ENCODE data around the gene SNX13.

SNX13 gene

DNA sequence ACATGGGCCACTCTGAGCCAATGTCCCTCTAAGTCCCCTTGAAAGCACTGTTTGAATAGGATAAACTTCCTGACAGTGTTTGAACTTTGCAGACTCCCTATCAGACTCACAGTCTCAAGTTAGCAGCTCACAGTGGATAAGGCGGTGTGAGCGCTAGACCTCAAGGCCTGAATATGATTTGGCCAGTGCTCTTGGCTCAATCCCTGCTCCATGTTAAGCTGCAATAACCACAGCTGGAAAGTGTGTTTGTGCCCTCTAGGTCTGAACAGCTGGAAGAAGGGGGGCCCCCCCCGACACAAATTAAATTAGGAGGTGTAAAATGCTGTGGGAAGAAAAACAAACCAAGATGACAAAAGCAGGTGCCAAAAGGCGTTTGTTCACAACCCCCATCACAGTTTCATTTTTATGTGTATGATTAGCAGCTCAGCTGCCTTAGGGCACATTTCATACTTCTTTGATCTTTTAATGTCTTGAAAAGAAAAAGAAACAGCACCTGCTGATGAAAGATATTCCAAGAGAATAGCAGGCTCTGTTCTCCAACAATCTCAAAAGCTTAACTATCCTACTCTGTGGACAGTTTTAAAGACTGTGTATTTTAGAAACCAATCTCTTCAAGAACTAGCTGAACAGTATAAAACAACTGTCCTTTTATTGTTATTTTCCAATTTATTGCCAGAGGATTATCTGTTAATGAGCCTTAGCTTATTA, 167.6 kb downstream of the SNX13 start:
- no peak for DNase-seq

DNA sequence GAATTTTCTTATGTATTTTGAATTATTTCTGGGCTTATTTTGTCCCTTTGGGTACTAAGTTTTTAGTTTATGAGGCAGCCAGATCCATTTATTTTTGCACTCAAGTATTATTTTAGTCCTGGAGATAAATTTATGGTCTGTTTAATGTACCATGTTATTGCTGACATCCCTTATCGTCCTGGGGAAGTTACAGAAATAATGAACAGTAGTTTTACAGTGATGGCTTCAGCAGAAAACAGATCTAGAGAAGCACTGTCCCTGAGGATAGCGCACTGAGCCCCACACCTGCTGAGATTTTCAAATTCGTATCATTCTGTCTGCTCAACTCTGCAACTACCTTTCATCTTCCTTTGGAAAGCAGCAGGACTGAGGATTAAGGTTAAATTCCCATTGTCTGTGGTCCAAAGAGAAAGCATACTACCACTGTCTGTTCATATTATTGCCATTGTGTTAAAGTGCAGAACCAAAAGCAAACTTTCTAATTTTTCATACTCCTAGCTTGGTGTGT, 168.3 kb downstream of the SNX13 start:
- no peak for DNase-seq

DNA sequence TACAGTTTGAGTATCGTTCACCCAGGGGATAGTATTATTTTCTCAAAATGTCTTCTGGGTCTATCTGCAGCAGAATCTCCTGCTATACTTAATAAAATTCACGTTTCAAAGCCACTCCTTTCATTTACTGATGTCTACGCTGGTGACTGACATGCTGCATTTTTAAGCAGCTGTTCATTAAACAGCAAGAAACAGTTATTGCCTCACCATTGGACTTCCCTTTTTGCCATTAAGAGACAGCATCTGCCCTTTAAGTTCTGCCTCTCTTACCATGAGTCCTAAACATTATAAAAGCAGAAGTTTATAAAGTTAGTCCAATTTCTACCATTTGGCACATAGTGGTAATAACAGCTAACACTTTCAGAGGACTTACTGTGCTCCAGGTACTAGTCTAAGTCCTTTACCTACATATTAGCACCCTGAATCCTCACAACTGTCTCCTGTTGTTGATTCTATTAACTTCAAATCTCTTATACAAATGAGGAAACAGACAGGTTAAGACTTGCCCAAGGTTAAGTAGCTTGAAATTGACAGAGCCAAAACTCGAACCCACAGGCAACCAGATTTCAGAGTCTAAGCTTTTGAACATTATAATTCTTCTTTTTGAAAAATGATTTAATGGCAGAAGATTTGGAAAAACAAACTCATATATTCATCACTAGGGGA, 169.5 kb downstream of the SNX13 start:
- no peak for DNase-seq

DNA sequence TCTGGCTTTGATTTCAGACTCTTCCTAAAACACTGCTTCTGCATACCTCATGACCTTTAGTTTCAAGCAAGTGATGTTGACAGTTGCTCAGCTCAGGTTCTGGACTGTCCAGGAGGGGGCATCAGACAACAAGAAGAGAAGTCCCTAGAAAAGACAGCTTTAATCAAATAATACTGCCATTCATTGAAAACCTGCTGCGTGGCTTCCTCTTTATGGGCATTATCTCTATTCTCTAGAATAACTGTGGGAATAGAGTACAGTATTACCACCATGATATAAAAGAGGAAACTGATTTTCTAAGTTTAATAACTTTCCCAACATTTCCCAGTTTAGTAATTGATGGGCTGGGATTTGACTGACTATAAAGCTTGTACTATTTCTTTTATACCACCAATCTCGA, 170.4 kb downstream of the SNX13 start:
- peak; percentile 65 for DNase-seq

DNA sequence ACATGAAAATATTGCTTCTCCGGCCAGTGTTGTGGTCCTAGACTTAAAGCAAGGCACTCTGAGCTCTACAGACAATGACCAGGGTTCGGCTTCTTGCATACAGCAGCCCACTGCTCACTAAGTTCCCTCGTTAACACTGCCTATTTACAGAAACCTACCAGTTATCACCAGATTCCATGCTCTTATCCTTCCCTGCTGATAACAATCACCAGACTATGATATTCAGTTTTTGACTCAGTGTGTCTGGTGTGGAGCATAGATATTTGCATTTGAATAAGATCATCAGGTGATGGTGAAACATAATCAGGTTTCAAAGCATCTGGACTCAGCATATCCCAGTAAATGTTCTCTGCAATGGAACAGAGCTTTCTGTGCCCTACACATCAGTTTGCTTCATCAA, 182.3 kb downstream of the SNX13 start:
- DNase-seq = no peak

DNA sequence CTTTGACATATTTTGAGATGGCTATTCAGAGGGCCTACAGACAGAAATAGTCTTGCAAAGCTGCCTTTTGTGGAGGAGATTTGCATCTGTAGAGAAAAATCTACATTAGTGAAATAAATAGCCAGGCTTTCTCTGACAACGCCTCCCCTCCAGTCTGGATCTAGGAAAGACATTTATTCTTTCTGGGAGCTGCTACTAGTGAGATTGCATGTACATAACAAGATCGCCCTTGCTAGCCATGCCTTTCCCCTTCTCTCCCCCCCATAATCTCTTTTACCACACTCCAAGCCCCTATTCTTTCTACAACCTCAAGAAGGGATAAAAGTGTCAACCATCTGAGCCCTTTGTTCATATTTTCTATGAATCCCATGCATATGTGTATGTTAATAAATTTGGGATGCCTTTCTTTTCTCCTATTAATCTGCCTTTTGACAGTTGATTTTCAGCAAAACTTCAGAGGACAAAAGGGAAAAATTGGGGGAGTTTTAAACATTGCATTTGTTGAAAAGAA, 194.2 kb downstream of the SNX13 start:
- no peak for DNase-seq

DNA sequence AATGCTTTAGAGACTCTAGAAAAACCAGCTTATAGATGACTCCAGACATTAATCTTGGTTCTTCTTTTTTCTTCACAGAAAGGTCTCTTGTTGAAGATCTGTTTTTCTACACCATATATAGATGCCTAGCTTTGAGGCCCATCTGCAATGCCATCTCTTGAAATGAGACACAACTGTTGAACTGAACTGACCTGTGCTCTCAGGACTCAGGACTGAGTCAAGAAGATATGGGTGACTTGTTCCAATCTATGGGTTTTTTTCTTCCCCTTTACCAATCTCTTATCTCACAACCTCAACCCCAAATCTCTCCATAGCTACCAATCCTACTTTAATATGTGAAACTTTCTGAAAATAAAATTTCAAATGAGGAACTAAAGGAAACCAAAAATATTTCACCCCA, 194.7 kb downstream of the SNX13 start:
- no peak for DNase-seq

DNA sequence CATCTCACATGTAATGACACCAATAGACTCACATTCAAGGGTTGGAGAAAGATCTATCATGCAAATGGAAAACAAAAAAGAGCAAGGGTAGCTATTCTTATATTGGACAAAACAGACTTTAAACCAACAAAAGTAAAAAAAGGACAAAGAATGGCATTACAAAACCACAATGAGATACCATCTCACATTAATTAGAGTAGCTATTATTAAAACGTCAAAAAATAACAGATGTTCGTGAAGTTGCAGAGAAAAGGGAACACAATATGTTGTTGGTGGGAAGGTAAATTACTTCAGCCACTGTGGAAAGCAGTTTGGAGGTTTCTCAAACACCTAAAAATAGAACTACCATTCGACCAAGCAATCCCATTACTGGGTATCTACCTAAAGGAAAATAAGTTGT, 197.0 kb downstream of the SNX13 start:
- DNase-seq = no peak

DNA sequence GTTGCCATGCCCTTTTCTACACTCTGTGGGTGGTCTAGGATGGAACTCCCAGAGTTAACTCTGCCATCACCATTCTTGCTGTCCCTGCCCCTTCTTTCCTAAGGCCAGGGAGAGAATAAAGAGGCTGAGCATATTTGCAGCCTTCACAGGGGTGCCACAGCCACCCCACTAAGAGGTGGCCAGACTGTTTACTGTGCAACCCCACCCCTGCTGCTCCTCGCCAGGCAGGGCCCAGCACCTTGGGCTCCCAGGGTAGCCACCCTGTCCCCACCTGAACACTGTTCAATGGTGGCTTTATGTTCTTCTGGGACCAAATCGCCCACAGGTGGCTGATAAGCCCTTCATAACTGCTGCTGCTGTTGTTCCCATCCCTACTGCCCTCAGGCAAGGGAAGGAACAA, 198.9 kb downstream of the SNX13 start:
- DNase-seq = no peak

Measured in activated CD4-positive, alpha-beta T cell treated with anti-CD3 and anti-CD28 coated beads for 48 hours (primary cell).